ENCODE results near the gene ASB13. TPM values are rescaled to one million over a fixed set of nuclear protein-coding genes. Genes with fewer than 3 reads are reported as not detected.

Gene ASB13
- total RNA-seq, 1 experiment from 2014 or later, result 25.9 TPM

DNA sequence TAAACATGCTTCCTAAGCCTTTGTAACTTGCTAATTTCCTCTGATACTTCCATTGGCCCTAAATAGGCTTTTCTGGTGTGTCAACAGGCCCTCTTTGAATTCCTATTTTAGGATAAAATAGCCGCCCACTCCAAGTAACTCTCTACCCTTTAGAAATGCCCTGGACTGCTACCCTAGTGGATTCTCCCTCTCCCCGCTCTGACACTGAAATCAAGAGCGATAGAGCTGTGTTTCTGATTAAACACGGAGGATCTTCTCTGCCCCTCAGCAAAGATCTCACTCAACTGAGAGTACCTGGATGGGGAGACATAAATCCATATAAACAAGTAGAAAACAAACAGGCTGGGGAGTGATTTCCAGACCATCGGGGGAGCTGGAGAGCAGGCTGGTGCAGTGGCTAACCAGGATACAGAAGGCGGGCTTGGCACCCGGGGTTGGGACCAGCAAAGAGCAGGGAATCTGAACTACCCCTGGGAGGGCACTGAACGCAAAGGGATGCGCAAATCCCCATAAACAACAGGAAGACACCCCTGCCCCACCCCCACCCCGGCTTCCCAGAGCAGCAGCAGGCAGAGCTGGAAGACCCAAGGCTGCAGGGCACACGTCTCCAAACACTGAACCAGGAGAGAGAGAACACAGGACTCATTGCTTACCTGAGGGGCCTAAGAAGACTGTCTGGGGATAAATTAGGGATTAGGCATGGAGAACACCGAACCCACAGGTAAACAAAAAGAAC lies 2.5 kb downstream of the ASB13 start:
- H2AFZ ChIP-seq (ENCODE audit: low read depth, low read length, poor library complexity, severe bottlenecking), result no peak overlapping the region
- TF ChIP-seq, protein P1, sequence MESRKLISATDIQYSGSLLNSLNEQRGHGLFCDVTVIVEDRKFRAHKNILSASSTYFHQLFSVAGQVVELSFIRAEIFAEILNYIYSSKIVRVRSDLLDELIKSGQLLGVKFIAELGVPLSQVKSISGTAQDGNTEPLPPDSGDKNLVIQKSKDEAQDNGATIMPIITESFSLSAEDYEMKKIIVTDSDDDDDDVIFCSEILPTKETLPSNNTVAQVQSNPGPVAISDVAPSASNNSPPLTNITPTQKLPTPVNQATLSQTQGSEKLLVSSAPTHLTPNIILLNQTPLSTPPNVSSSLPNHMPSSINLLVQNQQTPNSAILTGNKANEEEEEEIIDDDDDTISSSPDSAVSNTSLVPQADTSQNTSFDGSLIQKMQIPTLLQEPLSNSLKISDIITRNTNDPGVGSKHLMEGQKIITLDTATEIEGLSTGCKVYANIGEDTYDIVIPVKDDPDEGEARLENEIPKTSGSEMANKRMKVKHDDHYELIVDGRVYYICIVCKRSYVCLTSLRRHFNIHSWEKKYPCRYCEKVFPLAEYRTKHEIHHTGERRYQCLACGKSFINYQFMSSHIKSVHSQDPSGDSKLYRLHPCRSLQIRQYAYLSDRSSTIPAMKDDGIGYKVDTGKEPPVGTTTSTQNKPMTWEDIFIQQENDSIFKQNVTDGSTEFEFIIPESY (IDR thresholded peaks at IDR 0.05; ENCODE audit: extremely low read depth, insufficient replicate concordance, low read length), result no peak
- TF ChIP-seq SRF (IDR thresholded peaks at IDR 0.05; ENCODE audit: low read depth), result no peak
- TF ChIP-seq, protein P2, sequence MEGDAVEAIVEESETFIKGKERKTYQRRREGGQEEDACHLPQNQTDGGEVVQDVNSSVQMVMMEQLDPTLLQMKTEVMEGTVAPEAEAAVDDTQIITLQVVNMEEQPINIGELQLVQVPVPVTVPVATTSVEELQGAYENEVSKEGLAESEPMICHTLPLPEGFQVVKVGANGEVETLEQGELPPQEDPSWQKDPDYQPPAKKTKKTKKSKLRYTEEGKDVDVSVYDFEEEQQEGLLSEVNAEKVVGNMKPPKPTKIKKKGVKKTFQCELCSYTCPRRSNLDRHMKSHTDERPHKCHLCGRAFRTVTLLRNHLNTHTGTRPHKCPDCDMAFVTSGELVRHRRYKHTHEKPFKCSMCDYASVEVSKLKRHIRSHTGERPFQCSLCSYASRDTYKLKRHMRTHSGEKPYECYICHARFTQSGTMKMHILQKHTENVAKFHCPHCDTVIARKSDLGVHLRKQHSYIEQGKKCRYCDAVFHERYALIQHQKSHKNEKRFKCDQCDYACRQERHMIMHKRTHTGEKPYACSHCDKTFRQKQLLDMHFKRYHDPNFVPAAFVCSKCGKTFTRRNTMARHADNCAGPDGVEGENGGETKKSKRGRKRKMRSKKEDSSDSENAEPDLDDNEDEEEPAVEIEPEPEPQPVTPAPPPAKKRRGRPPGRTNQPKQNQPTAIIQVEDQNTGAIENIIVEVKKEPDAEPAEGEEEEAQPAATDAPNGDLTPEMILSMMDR (IDR thresholded peaks at IDR 0.05 in 2 of 3, conservative IDR thresholded peaks at IDR 0.05 in 1 of 3; ENCODE audit: borderline replicate concordance in 1 of 3, insufficient read depth in 1 of 3, low read depth in 2 of 3, low read length in 2 of 3), result 0 out of 6 replicates have a peak, but pooled peaks of 2 of the 3 experiments have one; percentile 8 to 17
- RAD21 ChIA-PET (ENCODE audit: low non-redundant PET in 1 of 2, low total read pairs in 2 of 2, uncharacterized antibody in 2 of 2, unreplicated experiment in 2 of 2), result no interaction called here
- no peak overlapping the region for H3K4me2 ChIP-seq (ENCODE audit: low read length)
- POLR2A ChIA-PET, result no interaction called here
- no peak overlapping the region for H3K27ac ChIP-seq (ENCODE audit: low read depth, low read length)
- peaks cover 9 to 43% of the 10 kb centered on the region in 2 experiments; a peak in 3 of 4 replicates for H3K4me1 ChIP-seq (ENCODE audit: control insufficient read depth in 1 of 2, insufficient read depth in 2 of 2, low read length in 2 of 2)
- H3K9me3 ChIP-seq (ENCODE audit: control insufficient read depth in 1 of 2, insufficient read depth in 1 of 2, low read depth in 1 of 2, low read length in 2 of 2), result no peaks in the 10 kb centered on the region
- intact Hi-C loops (cut with micrococcal nuclease), result no loop called here
- no peak for ATAC-seq
- H3K4me3 ChIP-seq (replicated peaks in 1 of 2; ENCODE audit: low read depth in 1 of 2, low read length in 2 of 2), result no peak overlapping the region
- CTCF ChIA-PET, result interaction anchor here (0.8 to 2.1 kb wide), 2 partner anchors 13 to 34 kb away, joined by 3 to 4 read pairs; no protein-coding TSS in a partner anchor
- H3K9me2 ChIP-seq (ENCODE audit: insufficient read depth), result no peaks in the 10 kb centered on the region
- H3K9ac ChIP-seq (ENCODE audit: low read length), result no peak overlapping the region
- no TSS peak for BruUV-seq (replicated peaks)
- no peaks in the 10 kb centered on the region for H3K36me3 ChIP-seq (ENCODE audit: control insufficient read depth in 1 of 2, insufficient read depth in 2 of 2, low read length in 2 of 2)
- H4K20me1 ChIP-seq (ENCODE audit: insufficient read depth), result no peaks in the 10 kb centered on the region
- no peak for DNase-seq (ENCODE audit: low read depth, low spot score)
- H3K27me3 ChIP-seq (ENCODE audit: insufficient read depth, low read length), result no peaks in the 10 kb centered on the region
- peaks cover 30% of the 10 kb centered on the region; the same call in 1 of the 2 replicates for H3K79me2 ChIP-seq (ENCODE audit: insufficient read depth, low read length)

All from HCT116 (cell line).